Measurements from ENCODE around the gene EIF1AD. TPM values are rescaled to one million over a fixed set of nuclear protein-coding genes. Genes with fewer than 3 reads are reported as not detected.

The EIF1AD gene
- total RNA-seq, 1 donor from 2014 or later, result 50.6 TPM

DNA sequence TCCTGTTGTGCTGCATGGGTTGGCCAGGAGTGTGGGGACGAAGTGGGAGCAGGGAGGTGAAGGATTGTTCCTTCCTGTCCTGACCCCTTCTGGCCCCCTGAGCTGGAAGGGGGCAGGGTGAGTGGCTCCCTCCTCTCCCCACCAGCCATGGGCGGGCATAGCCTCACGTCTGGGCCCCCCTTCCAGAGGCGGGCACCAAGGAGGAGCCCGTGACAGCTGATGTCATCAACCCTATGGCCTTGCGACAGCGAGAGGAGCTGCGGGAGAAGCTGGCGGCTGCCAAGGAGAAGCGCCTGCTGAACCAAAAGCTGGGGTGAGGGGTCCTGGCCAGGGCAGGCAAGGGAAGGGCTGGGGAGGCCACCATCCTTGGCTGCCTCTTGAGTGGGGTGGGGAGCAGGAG is 37.1 kb downstream of the EIF1AD start:
- H3K27me3 ChIP-seq, result no peaks in the 10 kb centered on the region
- H3K4me3 ChIP-seq, result no peak overlapping the region
- no peak for TF ChIP-seq POLR2A (IDR thresholded peaks at IDR 0.05)
- TF ChIP-seq POLR2AphosphoS5 (IDR thresholded peaks at IDR 0.05; ENCODE audit: insufficient read depth in 1 of 2, low read depth in 1 of 2), result no peak
- TF ChIP-seq, protein P1, sequence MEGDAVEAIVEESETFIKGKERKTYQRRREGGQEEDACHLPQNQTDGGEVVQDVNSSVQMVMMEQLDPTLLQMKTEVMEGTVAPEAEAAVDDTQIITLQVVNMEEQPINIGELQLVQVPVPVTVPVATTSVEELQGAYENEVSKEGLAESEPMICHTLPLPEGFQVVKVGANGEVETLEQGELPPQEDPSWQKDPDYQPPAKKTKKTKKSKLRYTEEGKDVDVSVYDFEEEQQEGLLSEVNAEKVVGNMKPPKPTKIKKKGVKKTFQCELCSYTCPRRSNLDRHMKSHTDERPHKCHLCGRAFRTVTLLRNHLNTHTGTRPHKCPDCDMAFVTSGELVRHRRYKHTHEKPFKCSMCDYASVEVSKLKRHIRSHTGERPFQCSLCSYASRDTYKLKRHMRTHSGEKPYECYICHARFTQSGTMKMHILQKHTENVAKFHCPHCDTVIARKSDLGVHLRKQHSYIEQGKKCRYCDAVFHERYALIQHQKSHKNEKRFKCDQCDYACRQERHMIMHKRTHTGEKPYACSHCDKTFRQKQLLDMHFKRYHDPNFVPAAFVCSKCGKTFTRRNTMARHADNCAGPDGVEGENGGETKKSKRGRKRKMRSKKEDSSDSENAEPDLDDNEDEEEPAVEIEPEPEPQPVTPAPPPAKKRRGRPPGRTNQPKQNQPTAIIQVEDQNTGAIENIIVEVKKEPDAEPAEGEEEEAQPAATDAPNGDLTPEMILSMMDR (IDR thresholded peaks at IDR 0.05), result no peak
- H3K4me1 ChIP-seq, result peaks cover 33% of the 10 kb centered on the region
- no peak for DNase-seq (ENCODE audit: extremely low spot score in 2 of 2)
- H3K9me3 ChIP-seq, result no peaks in the 10 kb centered on the region
- H3K36me3 ChIP-seq, result peaks cover 5 to 59% of the 10 kb centered on the region in 2 donors
- intact Hi-C loops (cut with DNase I), result loop anchor here (5.0 kb wide), 1 partner anchor 43 kb away; no protein-coding TSS in a partner anchor
- H3K27ac ChIP-seq, result no peak overlapping the region

DNA sequence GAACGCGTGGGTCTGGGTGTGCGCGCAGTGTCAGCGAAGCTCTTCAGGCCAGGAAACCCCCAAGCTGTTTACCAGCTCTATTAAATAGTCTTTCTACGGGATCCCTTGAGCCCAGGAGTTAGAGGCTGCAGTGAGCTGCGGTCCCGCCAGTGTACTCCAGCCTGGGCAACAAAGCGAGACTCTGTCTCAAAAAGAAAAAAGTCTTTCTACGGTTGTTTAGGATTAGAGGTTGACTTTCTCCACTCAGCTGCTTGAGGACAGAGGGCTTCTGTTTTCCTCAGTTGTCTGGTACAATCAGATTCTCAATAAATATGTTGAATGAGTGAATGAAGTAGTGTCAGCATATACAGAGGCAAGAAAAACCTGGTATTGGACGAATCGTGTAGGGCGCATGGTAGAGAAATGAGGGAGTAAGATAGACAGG is 39.8 kb downstream of the EIF1AD start:
- no peak for TF ChIP-seq POLR2A (IDR thresholded peaks at IDR 0.05)
- TF ChIP-seq POLR2AphosphoS5 (IDR thresholded peaks at IDR 0.05; ENCODE audit: insufficient read depth in 1 of 2, low read depth in 1 of 2), result no peak
- TF ChIP-seq, protein P1 (IDR thresholded peaks at IDR 0.05), result no peak
- Histone ChIP-seq H3K27ac (peak overlapping the region; percentile 78), H3K4me1 (peaks cover 33% of the 10 kb centered on the region), H3K4me3 (peak overlapping the region; percentile 89 to 95), H3K36me3 (peaks cover 0 to 32% of the 10 kb centered on the region in 2 donors), H3K27me3 (no peaks in the 10 kb centered on the region), H3K9me3 (no peaks in the 10 kb centered on the region)
- no peak for DNase-seq (ENCODE audit: extremely low spot score in 2 of 2)
- intact Hi-C loops (cut with DNase I), result loop anchor here (5.0 kb wide), 1 partner anchor 40 kb away; no protein-coding TSS in a partner anchor

DNA sequence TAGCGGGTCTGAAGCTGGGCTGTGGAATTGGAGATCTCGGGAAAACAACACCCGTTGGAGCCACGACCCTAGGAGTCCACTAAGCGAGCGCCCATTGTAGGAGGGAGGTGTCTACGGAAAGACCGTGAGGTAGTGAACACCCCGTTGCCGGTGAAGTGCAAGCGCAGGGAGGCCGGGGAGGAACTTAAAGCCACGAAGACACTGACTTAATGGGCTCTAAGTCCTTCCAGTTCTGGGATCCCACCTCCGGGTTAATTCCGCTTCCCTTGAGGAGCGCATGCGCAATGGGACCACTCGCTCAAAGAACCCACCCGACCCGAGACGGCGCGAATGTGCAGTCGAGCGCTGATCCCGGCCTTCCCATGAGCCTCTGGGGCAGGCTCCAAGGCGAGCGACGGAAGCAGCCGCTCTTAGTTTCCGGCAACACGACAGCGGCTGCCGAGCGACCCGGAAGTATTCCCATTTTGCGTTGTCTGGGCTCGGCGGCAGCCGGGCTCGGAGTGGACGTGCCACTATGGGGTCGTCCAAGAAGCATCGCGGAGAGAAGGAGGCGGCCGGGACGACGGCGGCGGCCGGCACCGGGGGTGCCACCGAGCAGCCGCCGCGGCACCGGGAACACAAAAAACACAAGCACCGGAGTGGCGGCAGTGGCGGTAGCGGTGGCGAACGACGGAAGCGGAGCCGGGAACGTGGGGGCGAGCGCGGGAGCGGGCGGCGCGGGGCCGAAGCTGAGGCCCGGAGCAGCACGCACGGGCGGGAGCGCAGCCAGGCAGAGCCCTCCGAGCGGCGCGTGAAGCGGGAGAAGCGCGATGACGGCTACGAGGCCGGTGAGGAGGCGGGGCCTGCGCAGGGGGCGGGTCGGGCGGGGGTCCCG is 40.5 kb downstream of the EIF1AD start, which contains the start of gene SART1:
Gene SART1 (plus strand): TSS at position 468 of the 874 bp plus-strand sequence. CDS start 47 bp downstream, at position 515.
- intact Hi-C loops (cut with DNase I), result loop anchor here (5.0 kb wide), 1 partner anchor 39 kb away; no protein-coding TSS in a partner anchor
- H3K4me3 ChIP-seq, result peak within 1 kb of the TSS; percentile 89 to 95
- peaks cover 0 to 25% of the 10 kb centered on the region in 2 donors for H3K36me3 ChIP-seq
- H3K27me3 ChIP-seq, result no peaks in the 10 kb centered on the region
- H3K9me3 ChIP-seq, result no peaks in the 10 kb centered on the region
- peaks cover 33% of the 10 kb centered on the region for H3K4me1 ChIP-seq
- H3K27ac ChIP-seq, result peak within 1 kb of the TSS; percentile 78
- peak; percentile 94 to 100 for TF ChIP-seq POLR2AphosphoS5 (IDR thresholded peaks at IDR 0.05; ENCODE audit: insufficient read depth in 1 of 2, low read depth in 1 of 2)
- TF ChIP-seq, protein P1 (IDR thresholded peaks at IDR 0.05), result peak in 1 of 3 experiments; percentile 31
- TF ChIP-seq POLR2A (IDR thresholded peaks at IDR 0.05), result peak in 1 of 2 donors; percentile 29
- peak in 1 of 2 donors; percentile 96 for DNase-seq (ENCODE audit: extremely low spot score in 2 of 2)

DNA sequence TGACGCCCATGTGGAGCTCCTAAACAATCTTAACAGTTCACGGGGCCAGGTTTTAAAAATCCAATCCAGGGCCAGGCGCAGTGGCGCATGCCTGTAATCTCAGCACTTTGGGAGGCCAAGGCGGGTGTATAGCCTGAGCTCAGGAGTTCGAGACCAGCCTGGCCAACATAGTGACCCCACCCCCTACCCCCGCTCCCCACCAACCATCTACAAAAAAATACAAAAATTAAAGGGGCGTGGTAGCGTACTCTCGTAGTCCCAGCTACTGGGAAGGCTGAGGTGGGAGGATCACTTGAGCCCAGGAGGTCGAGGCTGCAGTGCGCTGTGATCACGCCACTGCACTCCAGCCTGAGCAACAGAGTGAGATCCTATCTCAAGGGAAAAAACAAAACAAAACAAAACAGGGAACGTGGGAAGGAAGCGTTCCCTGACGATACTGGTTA is 41.1 kb downstream of the EIF1AD start:
- Histone ChIP-seq H3K4me3 (peak overlapping the region; percentile 89 to 95), H3K9me3 (no peaks in the 10 kb centered on the region), H3K27me3 (no peaks in the 10 kb centered on the region), H3K4me1 (peaks cover 33% of the 10 kb centered on the region), H3K27ac (peak overlapping the region; percentile 78), H3K36me3 (peaks cover 0 to 19% of the 10 kb centered on the region in 2 donors)
- DNase-seq (ENCODE audit: extremely low spot score in 2 of 2), result no peak
- intact Hi-C loops (cut with DNase I), result loop anchor here (5.0 kb wide), 1 partner anchor 39 kb away; no protein-coding TSS in a partner anchor
- TF ChIP-seq POLR2AphosphoS5 (IDR thresholded peaks at IDR 0.05; ENCODE audit: insufficient read depth in 1 of 2, low read depth in 1 of 2), result no peak

DNA sequence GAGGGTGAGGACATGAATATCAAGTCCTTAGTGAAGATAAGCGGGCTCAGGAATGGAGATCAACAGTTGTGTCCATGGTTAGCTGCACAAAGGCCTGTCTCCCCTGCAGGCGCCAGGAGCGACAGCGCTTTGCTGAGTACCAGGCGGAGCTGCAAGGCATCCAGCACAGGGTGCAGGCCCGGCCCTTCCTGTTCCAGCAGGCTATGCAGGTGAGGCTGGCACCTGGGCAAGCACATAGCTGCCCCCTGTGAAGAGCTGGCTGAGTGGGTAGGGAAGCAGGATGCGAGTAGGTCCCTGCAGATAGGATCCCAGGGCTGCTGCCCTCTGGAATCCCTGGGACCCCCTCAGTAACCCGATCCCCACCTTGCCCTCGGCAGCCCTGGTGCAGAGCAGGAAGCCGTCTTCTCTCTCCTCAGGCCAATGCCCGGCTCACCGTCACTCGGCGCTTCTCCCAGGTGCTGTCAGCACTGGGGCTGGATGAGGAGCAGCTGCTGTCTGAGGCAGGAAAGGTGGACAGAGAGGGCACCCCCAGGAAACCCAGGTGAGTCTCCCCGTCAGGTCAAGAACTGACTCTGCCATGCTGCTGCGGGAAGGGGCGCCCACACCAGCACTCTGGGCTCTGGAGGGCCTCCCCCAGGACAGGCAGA is 43.1 kb downstream of the EIF1AD start:
- Histone ChIP-seq H3K27ac (no peak overlapping the region), H3K9me3 (no peaks in the 10 kb centered on the region), H3K27me3 (no peaks in the 10 kb centered on the region), H3K4me1 (peaks cover 26% of the 10 kb centered on the region), H3K36me3 (no peaks in the 10 kb centered on the region), H3K4me3 (no peak overlapping the region)
- TF ChIP-seq, protein P1 (IDR thresholded peaks at IDR 0.05), result no peak
- TF ChIP-seq POLR2A (IDR thresholded peaks at IDR 0.05) (no peak), POLR2AphosphoS5 (IDR thresholded peaks at IDR 0.05; ENCODE audit: insufficient read depth in 1 of 2, low read depth in 1 of 2) (no peak)
- DNase-seq (ENCODE audit: extremely low spot score in 2 of 2), result no peak
- intact Hi-C loops (cut with DNase I), result no loop called here

Data from vagina (tissue), 2 donors.